Progenitor cell of endocrine pancreas (in vitro differentiated cells): ENCODE results near the gene RPL29. TPM values are rescaled to one million over a fixed set of nuclear protein-coding genes. Genes with fewer than 3 reads are reported as not detected.

Experiments used
- DNase-seq: peaks from one replicate; pipeline ENCODE4 v3.0.0; 2021; ENCODE audit warnings: low spot score; ENCODE audit not compliant: unreplicated experiment
- H3K27ac Mint-ChIP-seq: 2 replicates; pipeline ENCODE4 v1.8.0; 2021; ENCODE audit warnings: mild to moderate bottlenecking, moderate library complexity, mixed read lengths
- H3K27me3 Mint-ChIP-seq: 2 replicates; pipeline ENCODE4 v1.8.0; 2021; ENCODE audit warnings: mixed read lengths
- H3K36me3 Mint-ChIP-seq: 2 replicates; pipeline ENCODE4 v1.8.0; 2022; ENCODE audit warnings: mixed read lengths; ENCODE audit not compliant: insufficient read depth
- H3K4me1 Mint-ChIP-seq: 2 replicates; pipeline ENCODE4 v1.8.0; 2021; ENCODE audit warnings: low read depth, mixed read lengths
- H3K4me3 Mint-ChIP-seq: 2 replicates; pipeline ENCODE4 v1.8.0; 2021; ENCODE audit warnings: low read depth, mild to moderate bottlenecking, moderate library complexity, mixed read lengths
- H3K9me3 Mint-ChIP-seq: 2 replicates; pipeline ENCODE4 v1.8.0; 2021; ENCODE audit warnings: low read depth, mixed read lengths
- total RNA-seq: library from RNA; stranded (reverse); gene quantifications from 2 replicates; pipeline ENCODE4 v1.2.1, GENCODE V29; 2021
- TF ChIP-seq, protein P1 (sequence below): fragments of 200-600 bp; sonication (generic); IDR thresholded peaks from one replicate; pipeline ENCODE4 v1.5.0; 2021; ENCODE audit warnings: antibody characterized with exemption, mild to moderate bottlenecking; ENCODE audit not compliant: unreplicated experiment

The RPL29 gene
- total RNA-seq, 1 donor from 2014 or later: 1,236 TPM

DNA sequence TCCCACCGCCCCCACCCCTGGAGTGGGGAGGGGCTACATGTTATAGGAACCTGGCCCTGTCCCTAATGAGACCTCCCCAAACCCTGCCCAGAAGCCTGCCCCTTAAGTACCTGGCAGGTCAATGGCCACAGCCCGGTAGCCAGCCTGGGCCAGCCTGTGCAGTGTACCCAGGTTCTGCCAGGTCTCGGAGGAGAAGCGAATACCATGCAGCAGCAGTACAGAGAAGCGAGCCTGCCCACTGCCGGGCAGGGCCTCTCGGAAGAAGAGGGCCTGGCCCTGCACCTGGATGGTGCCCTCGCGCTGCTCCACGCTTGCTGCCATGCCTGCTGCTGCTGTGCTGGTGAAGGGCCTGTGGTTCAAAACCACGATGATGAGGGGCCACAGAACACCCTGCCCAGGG lies 24.3 kb downstream of the RPL29 start:
- Mint-ChIP-seq H3K4me3 (no peak overlapping the region), H3K4me1 (peaks cover 24% of the 10 kb centered on the region), H3K27me3 (no peaks in the 10 kb centered on the region), H3K27ac (no peak overlapping the region), H3K36me3 (no peaks in the 10 kb centered on the region), H3K9me3 (no peaks in the 10 kb centered on the region)
- DNase-seq: no peak
- TF ChIP-seq, protein P1, sequence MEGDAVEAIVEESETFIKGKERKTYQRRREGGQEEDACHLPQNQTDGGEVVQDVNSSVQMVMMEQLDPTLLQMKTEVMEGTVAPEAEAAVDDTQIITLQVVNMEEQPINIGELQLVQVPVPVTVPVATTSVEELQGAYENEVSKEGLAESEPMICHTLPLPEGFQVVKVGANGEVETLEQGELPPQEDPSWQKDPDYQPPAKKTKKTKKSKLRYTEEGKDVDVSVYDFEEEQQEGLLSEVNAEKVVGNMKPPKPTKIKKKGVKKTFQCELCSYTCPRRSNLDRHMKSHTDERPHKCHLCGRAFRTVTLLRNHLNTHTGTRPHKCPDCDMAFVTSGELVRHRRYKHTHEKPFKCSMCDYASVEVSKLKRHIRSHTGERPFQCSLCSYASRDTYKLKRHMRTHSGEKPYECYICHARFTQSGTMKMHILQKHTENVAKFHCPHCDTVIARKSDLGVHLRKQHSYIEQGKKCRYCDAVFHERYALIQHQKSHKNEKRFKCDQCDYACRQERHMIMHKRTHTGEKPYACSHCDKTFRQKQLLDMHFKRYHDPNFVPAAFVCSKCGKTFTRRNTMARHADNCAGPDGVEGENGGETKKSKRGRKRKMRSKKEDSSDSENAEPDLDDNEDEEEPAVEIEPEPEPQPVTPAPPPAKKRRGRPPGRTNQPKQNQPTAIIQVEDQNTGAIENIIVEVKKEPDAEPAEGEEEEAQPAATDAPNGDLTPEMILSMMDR: no peak

DNA sequence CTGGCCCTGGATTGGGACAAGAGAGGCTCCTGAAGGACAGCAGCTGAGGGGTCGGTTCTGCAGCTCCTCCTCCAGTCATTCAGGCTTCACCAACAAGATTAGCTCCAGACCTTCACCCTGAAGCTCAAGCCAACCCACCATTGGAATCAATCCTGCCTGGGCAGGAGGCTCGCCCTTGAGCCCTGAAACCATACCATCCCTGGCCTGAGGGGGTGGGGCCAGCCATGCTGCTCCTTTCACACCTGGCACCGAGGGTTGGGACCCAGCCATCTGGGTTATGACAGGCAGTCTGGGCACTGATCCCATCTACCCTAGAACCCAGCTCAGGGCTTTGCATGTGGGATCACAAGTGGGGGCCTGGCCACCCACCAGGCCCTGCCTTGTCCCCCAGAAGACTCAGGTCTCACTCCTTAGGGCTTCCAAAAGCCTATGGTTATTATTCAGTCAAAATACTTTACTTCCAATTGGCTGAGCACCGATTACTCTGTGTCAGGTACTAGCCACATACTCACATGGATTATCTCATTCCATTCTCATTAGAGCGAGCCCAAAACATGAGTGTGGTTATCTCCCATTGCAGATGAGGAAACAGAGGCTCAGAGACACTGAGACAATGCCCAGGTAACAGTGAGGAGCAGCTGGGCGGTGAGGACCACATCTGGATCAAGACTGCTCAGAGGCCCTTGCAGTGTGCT lies 24.9 kb downstream of the RPL29 start:
- TF ChIP-seq, protein P1: no peak
- Mint-ChIP-seq H3K4me1 (peaks cover 26% of the 10 kb centered on the region), H3K27ac (no peak overlapping the region), H3K27me3 (no peaks in the 10 kb centered on the region), H3K36me3 (no peaks in the 10 kb centered on the region), H3K4me3 (no peak overlapping the region), H3K9me3 (no peaks in the 10 kb centered on the region)
- no peak for DNase-seq

DNA sequence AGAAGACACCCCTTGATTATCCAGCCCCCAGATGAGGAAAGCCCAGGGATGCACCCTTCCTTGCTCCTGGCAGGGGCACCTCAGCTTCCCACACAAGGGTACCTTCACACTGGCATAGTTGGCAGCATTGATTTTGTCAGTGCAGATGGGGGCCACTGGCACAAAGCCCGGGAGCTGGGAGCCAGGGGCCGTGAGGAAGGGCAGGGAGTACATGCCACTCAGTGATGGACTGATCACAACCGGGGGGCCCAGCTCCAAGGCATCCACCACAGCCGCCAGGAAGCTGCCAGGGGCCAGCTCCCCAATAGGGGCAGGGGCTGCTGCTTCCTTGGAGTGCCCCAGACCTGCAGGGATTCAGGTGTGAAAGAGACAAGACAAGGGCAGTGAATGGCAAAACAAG lies 25.9 kb downstream of the RPL29 start:
- Mint-ChIP-seq H3K9me3 (no peaks in the 10 kb centered on the region), H3K27me3 (no peaks in the 10 kb centered on the region), H3K27ac (no peak overlapping the region), H3K36me3 (peaks cover 3% of the 10 kb centered on the region), H3K4me3 (no peak overlapping the region), H3K4me1 (peaks cover 29% of the 10 kb centered on the region)
- TF ChIP-seq, protein P1: no peak
- DNase-seq: no peak

DNA sequence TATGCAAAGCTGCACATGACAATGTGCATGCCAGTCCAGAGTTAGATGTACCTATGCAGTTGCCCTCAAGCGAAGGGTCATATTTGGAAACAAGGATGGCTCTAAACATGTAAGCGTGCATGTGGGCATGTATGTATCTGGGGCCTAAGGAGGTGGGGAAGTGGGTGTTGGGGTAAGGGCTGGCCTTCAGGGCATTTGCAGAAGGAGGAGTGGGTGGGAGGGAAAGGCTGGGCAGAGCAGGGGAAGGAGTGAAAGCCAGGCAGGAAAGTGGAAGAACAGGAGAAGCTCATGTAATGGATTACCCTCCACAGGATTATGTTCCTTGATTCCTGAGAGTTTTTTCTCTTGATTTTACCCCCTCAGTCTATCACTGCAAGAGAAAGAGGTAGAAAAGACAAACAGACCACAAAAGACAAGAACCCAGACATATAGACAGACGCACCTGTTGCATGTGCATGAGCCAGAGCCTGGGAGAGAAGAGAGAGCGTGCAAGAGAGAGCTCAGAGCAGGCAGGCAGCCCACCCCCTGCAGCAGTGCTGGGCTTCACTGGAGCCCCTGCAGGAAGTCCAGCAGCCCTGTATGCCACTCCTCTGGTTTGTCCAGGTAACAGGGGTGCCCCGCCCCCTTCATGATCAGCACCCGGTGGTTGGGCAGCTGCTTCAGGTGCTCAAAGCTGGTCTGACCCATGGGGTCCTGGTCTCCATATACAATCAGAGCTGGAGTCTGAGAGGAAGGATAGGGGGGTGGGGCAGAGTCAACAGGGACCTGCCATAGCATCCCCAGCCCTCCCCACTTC lies 26.6 kb downstream of the RPL29 start:
- Mint-ChIP-seq H3K27me3 (no peaks in the 10 kb centered on the region), H3K27ac (peak overlapping the region; percentile 89), H3K4me3 (peak overlapping the region; percentile 89), H3K9me3 (no peaks in the 10 kb centered on the region), H3K4me1 (peaks cover 33% of the 10 kb centered on the region), H3K36me3 (peaks cover 3% of the 10 kb centered on the region)
- DNase-seq: no peak
- TF ChIP-seq, protein P1: no peak

DNA sequence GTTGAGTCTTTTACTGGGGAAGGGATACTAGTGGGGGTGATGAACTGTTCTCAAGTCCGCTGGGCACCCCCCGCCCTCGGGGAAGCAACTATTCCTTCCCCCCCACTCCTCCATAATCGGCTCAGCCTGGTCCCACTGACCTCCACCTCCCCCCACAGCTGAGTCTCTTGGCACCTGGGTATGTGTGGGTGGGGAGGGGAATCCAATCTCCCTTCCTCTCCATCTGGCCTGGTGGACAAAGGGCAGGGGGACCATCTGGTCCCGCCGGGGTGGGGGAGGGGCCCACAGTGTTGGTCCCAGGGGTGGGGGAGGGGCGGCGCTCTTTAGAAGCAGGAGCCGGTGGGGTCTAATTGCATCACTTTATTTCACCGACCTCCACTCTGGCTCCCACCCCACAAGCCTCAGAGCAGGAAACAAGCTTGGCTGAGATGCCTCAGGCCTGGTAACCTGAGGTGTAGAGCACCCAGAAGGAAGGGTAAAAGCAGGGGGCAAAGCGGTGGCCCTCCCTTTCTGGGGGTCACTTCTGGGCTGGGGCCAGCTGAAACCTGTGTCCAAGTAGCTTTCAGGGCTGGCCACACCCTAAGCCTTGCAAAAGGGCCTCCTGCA lies 27.4 kb downstream of the RPL29 start:
- Mint-ChIP-seq H3K4me3 (peak overlapping the region; percentile 89), H3K4me1 (peaks cover 31% of the 10 kb centered on the region), H3K27ac (peak overlapping the region; percentile 89), H3K36me3 (peaks cover 3% of the 10 kb centered on the region), H3K27me3 (no peaks in the 10 kb centered on the region), H3K9me3 (no peaks in the 10 kb centered on the region)
- DNase-seq: peak; percentile 50
- TF ChIP-seq, protein P1: no peak
